GM10266 (cell line): ENCODE results near the gene IL11.
A peak's percentile ranks its signal among the peaks of the same experiment; 100 is the strongest.
"Not testable (repeated sequence)": the region's sequence is repeated elsewhere in the genome, so short reads cannot be mapped to it uniquely, and the experiment has no call there.

Source experiments
- DNase-seq: peaks from one replicate; pipeline ENCODE4 v3.0.0; 2012; ENCODE audit errors: extremely low spot score
- TF ChIP-seq, protein P1 (sequence below): IDR thresholded peaks from 2 replicates; pipeline ENCODE4 v1.5.1; 2012; ENCODE audit warnings: mild to moderate bottlenecking, low read depth; ENCODE audit not compliant: control insufficient read depth, insufficient read depth; ENCODE audit errors: missing control alignments

The IL11 gene

DNA sequence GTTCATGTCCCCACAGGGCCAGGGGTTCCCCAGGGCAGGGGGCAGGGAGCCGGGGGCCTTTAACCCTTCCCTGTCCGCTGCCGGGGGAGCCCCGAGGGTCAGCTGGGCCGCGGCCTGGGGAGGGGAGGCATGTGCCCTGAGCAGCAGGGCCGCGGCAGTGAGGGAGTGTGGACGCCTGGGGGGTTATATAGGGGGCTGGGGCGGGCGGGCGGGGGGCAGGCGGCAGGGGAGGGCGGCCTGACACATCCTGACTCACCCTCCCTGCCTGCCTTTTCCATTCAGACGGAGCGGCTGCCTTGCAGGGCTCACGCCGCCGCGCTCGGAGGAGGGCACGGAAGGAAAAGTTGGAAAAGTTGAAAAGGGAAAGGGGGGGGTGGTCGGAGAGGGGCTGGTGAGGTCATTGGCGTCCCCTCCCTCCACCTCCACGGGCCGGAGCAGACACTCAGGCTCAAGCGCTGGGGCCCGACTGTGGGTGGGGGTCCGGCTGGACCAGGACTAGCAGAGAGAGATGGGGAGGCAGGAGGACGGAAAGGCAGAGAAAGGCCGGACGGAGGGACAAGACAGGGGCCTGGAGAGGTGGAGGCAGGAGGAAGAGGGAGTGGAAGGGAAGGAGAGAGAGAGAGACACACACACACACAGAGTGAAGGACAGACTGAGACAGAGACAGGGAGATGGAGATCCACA, at the start of gene IL11:
Gene IL11, minus strand, starts transcription at position 159 of the 684 bp plus-strand sequence. Its CDS starts 153 bp downstream, at position 6.
- TF ChIP-seq, protein P1, sequence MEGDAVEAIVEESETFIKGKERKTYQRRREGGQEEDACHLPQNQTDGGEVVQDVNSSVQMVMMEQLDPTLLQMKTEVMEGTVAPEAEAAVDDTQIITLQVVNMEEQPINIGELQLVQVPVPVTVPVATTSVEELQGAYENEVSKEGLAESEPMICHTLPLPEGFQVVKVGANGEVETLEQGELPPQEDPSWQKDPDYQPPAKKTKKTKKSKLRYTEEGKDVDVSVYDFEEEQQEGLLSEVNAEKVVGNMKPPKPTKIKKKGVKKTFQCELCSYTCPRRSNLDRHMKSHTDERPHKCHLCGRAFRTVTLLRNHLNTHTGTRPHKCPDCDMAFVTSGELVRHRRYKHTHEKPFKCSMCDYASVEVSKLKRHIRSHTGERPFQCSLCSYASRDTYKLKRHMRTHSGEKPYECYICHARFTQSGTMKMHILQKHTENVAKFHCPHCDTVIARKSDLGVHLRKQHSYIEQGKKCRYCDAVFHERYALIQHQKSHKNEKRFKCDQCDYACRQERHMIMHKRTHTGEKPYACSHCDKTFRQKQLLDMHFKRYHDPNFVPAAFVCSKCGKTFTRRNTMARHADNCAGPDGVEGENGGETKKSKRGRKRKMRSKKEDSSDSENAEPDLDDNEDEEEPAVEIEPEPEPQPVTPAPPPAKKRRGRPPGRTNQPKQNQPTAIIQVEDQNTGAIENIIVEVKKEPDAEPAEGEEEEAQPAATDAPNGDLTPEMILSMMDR = no peak
- no peak for DNase-seq

DNA sequence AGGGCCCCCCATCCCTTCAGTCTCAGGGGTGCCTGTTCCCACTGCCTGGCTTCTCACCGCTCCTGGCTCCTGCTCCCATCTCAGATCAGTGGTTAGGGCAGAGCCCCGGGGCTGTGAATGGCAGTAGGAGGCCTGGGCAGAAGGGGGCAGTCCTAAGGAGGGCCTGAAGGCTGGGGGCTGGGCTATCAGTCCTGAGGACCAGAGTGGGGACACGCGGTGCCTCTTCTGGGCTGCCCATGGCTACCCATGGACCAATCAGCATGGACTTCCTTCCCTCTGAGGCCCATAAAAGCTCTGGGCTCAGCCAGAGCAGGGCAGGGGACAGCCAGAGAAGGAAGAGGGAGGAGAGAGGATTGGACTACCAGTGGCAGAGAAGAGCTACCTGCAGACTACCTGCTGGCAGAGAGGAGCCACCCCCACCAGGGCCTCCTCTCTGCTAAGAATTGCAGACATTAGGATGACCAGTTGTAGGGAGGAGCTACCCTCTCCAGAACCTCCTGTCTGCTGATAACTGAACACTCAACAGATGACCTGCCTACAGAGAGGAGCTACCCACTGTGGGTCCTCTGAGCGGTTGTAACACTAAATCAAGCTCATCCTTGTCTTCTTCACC, 49.5 kb upstream of the IL11 start:
- TF ChIP-seq, protein P1 = no peak
- DNase-seq = no peak

DNA sequence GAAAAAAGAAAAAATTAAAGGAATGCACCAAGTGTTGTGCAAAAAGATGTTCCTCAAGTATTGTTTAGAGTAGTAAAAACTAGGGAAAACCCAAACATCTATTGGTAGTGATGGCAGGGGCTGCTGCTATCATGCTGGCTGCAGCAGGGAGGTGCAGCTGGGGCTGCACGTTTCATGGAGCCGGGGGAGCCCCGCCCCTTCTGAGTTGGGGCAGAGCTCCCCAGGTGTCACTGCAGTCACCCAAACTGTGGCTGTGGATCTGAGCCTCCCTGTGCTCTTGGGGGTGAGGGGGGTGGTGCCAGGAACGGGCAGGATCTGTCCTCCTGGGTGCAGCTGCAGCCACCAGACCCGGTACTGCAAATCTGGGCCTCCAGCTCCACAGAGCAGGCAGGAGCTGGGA, 48.8 kb upstream of the IL11 start:
- DNase-seq = no peak

DNA sequence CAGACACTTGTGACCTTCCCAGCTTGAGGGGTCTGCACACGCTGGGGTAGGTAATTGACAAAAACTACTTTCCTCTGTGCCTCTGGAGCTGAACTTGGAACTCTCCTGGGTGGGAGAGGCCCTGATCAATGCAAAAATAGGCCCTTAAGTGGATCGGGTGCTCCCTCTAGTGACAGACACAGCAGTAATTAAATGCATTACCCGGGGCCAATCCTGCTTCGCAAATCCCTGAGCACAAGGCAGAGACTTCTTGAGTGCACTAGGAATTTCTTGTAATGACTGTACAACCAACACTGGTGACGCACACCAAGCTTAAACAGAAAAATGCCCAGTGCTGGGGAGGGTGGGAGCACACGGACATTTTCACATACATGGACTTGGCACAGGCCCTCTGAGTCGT, 47.9 kb upstream of the IL11 start:
- TF ChIP-seq, protein P1 = peak; percentile 77
- peak; percentile 63 for DNase-seq

More for the DNA sequence above, 48.8 kb upstream of the IL11 start:
- TF ChIP-seq, protein P1 = no peak

DNA sequence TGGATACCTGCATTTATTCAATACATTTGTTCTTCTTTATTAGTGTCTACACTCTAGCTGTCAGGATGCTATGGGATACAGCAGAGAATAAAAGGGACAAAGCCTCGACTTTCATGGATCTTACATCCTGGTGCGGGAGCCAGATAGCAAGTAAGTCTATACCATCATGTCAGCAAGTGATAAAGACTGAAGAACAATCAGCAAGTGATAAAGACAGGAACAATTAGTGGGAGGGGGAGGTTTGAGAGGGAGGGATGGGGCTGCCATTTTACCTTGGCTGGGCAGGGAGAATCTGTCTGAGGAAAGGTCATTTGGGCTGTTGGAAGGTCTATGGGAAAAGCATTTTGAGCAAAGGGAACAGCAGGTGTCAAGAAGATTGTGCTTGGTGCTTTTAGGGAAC, 39.9 kb upstream of the IL11 start:
- TF ChIP-seq, protein P1 = no peak
- no peak for DNase-seq

DNA sequence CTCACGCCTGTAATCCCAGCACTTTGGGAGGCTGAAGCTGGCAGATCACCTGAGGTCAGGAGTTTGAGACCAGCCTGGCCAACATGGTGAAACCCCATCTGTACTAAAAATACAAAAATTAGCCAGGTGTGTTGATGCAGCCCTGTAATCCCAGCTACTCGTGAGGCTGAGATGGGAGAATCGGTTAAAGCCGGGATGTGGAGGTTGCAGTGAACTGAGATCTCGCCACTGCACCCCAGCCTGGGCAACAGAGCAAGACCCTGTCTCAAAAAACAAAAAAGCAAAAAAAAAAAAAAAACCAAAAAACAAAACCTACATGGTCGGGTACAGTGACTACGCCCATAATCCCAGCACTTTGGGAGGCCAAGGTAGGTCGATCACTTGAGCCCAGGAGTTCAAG, 38.9 kb upstream of the IL11 start:
- DNase-seq = not testable (repeated sequence)

DNA sequence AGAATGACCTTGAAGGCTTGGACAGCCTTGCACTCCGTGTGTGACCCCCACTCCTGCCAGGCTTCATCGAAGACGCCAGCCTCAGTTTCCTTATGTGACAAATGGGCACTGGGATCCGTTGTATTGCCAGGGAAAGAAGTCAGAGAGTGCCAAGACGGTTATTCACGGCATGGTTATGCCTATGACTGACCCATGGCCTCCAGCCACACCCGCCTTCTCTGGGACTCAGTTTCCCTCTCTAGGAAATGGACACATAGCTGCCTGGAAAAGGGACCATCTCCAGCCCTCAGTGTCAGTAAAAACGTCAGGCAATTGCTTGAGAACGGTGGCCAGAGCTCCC, 38.2 kb upstream of the IL11 start:
- no peak for DNase-seq
- TF ChIP-seq, protein P1 = no peak

DNA sequence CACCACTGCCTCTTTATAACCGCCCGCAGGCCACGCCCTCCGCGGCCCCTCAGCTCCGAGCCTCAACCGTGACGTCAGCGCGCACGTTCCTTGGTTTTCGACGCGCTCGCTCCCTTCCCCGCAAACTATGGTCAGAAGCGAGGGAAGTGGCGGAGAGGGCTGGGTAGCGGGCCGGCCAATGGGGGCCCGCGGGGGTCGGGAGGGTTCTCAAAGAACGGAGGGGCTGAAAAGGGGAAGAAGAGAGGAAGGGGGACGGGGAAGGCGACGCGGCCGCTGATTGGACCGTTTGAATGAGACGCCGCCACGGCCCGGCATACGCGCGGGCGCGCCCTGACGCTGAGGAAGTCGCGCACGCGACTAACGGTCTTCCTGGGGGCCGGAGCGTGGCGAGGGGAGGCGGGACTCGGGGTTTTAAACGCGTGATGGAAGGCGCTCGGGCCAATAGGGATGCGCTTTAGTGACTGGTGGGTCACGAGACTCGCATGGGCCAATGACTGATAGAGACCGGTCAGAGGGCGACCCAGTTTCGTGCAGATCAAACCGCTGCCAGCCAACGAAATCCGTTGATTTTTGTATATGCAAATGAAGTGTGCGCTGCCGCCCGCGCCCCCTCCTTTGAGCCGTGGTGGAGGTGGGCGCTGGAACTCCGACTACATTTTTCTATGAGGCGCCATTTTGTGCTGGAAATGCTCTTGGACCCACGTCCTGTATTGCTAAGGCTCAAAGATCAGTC, 37.7 kb upstream of the IL11 start:
- TF ChIP-seq, protein P1 = no peak
- peak; percentile 98 for DNase-seq

DNA sequence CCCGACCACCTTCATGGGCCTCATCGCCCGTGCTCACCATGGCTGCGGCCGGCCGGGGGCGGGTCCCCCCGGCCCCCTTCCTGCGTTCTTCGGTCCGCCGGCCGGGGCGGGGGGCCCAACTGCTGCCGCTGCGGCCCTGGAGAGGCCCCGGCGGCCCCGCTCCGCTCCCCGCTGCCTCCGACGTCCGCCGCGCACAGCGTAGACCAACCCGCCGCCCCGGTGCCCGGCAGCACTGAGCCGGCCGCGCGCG, 37.2 kb upstream of the IL11 start, which contains the start of gene UBE2S:
Gene UBE2S, minus strand, starts transcription at position 239 of the 250 bp plus-strand sequence. Its CDS starts 199 bp downstream, at position 40.
- DNase-seq = not testable (repeated sequence)
